ENCODE measurements around the gene MAPT.

MAPT gene

DNA sequence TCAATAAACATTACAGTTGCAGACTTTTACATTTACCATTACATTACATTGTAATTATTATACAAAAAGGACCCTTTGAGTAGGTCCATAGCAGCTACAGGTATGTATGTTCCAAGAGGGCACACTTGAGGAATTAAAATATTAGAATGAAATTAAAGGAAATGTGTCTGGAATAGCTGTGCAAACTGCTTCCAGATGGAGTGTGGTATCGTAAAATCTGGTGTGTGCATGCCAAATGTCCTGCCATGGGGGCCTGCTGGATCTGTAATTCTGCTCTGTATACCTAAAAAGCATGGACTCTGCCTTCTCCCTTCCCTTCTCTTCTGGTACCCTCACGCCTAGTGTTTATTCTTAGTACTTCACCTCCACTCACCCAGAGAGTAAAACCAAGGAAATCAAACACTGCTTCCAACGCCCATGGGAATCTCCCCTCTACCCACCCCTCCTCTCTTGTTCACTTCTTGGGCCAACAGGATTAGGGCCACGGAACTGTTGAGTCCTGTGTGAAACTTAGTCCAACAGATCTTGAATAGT, 143.4 kb downstream of the MAPT start:
- H3K4me3 ChIP-seq (ENCODE audit: low read depth in 1 of 5, low read length in 5 of 5) = no peak overlapping the region
- H3K27ac ChIP-seq (ENCODE audit: low read depth, low read length) = no peak overlapping the region
- H3K36me3 ChIP-seq (ENCODE audit: control insufficient read depth in 5 of 5, insufficient read depth in 5 of 5, low read length in 5 of 5) = peaks cover 55 to 84% (median 70%) of the 10 kb centered on the region in 5 donors
- no peaks in the 10 kb centered on the region for H3K4me1 ChIP-seq (ENCODE audit: control insufficient read depth in 5 of 5, insufficient read depth in 5 of 5, low read length in 5 of 5)
- no peaks in the 10 kb centered on the region for H3K27me3 ChIP-seq (ENCODE audit: control insufficient read depth in 5 of 5, insufficient read depth in 4 of 5, low read length in 5 of 5)
- no peak overlapping the region for H3K9ac ChIP-seq (ENCODE audit: low read length in 5 of 5)
- H3K9me3 ChIP-seq (ENCODE audit: control insufficient read depth in 5 of 5, low read length in 5 of 5) = no peaks in the 10 kb centered on the region

DNA sequence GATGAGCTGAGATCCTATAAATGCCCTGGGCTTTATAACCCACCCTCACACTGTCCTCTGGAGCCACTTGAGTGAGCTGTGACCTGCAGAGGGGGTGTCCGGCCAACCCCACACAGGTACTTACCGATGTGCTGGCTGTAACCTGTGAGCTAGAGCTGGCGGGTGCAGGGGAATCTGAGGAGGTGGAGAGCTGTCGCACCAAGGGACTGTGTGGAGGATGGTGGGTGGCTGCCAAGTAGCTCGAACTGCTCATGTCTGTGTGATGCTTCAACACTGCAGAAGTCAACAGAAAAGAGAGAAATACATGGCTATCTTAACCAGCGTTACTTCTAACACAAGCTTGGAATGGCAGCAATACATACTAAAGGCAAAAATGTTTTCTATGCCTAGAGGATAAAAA, 144.1 kb downstream of the MAPT start:
- H3K27me3 ChIP-seq (ENCODE audit: control insufficient read depth in 5 of 5, insufficient read depth in 4 of 5, low read length in 5 of 5) = no peaks in the 10 kb centered on the region
- no peak overlapping the region for H3K9ac ChIP-seq (ENCODE audit: low read length in 5 of 5)
- H3K27ac ChIP-seq (ENCODE audit: low read depth, low read length) = no peak overlapping the region
- no peaks in the 10 kb centered on the region for H3K4me1 ChIP-seq (ENCODE audit: control insufficient read depth in 5 of 5, insufficient read depth in 5 of 5, low read length in 5 of 5)
- H3K9me3 ChIP-seq (ENCODE audit: control insufficient read depth in 5 of 5, low read length in 5 of 5) = no peaks in the 10 kb centered on the region
- peaks cover 55 to 82% (median 66%) of the 10 kb centered on the region in 5 donors for H3K36me3 ChIP-seq (ENCODE audit: control insufficient read depth in 5 of 5, insufficient read depth in 5 of 5, low read length in 5 of 5)
- no peak overlapping the region for H3K4me3 ChIP-seq (ENCODE audit: low read depth in 1 of 5, low read length in 5 of 5)

DNA sequence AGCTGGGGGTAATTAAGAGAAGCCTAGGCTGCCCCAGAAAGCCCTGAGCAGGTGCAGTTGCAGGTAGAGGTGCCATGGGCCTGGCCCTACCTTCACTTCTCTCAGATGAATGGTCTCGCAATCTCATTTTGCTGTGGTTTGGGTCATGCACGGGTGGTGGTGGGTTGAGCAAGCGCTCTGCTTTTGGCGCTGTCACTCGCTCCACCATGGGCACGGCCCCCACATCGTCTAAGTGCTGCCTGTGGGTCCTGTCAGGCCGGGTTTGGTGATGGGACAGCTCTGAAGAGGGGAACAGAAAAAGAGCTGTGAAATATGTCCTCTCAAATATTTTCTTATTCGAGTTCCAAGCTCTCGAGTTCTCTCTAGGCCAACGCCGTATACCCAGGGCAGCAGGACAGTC, 144.6 kb downstream of the MAPT start:
- peaks cover 50 to 80% (median 61%) of the 10 kb centered on the region in 5 donors for H3K36me3 ChIP-seq (ENCODE audit: control insufficient read depth in 5 of 5, insufficient read depth in 5 of 5, low read length in 5 of 5)
- no peaks in the 10 kb centered on the region for H3K9me3 ChIP-seq (ENCODE audit: control insufficient read depth in 5 of 5, low read length in 5 of 5)
- H3K27ac ChIP-seq (ENCODE audit: low read depth, low read length) = no peak overlapping the region
- H3K27me3 ChIP-seq (ENCODE audit: control insufficient read depth in 5 of 5, insufficient read depth in 4 of 5, low read length in 5 of 5) = no peaks in the 10 kb centered on the region
- H3K4me1 ChIP-seq (ENCODE audit: control insufficient read depth in 5 of 5, insufficient read depth in 5 of 5, low read length in 5 of 5) = peaks cover 0 to 2% (median under 1%) of the 10 kb centered on the region in 5 donors
- H3K4me3 ChIP-seq (ENCODE audit: low read depth in 1 of 5, low read length in 5 of 5) = no peak overlapping the region
- H3K9ac ChIP-seq (ENCODE audit: low read length in 5 of 5) = no peak overlapping the region

DNA sequence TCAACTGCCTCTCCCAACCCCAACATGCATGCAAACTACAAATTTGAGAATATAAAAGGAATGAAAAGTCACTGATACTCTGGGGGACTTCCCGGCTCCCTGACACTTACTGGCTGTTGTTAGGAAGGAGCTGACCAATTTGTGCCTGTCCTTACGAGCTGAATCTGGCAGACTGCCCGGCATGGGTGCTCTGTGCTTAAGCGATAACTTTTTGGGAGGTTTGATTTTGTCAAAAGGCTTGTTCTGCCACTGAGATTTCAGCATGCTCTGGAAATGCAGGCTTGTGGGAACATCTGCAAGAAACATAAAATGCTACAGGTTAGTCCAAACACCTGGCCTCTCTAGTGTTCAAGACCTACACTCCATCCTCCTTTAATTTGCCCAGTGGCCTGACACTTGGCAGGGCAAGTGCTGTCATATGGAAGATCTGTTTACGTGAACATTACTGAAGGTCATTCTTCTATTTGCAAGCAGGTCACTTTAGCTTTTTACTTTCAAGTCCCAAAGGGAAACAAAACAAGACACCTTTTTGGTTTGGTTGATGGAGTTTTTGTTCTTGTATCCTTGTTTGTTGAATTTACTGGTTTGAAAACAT, 145.3 kb downstream of the MAPT start:
- H3K27me3 ChIP-seq (ENCODE audit: control insufficient read depth in 5 of 5, insufficient read depth in 4 of 5, low read length in 5 of 5) = no peaks in the 10 kb centered on the region
- H3K27ac ChIP-seq (ENCODE audit: low read depth, low read length) = no peak overlapping the region
- no peaks in the 10 kb centered on the region for H3K9me3 ChIP-seq (ENCODE audit: control insufficient read depth in 5 of 5, low read length in 5 of 5)
- H3K9ac ChIP-seq (ENCODE audit: low read length in 5 of 5) = no peak overlapping the region
- H3K4me1 ChIP-seq (ENCODE audit: control insufficient read depth in 5 of 5, insufficient read depth in 5 of 5, low read length in 5 of 5) = peaks cover 2 to 10% (median 8%) of the 10 kb centered on the region in 5 donors
- H3K36me3 ChIP-seq (ENCODE audit: control insufficient read depth in 5 of 5, insufficient read depth in 5 of 5, low read length in 5 of 5) = peaks cover 45 to 73% (median 53%) of the 10 kb centered on the region in 5 donors
- H3K4me3 ChIP-seq (ENCODE audit: low read depth in 1 of 5, low read length in 5 of 5) = no peak overlapping the region

DNA sequence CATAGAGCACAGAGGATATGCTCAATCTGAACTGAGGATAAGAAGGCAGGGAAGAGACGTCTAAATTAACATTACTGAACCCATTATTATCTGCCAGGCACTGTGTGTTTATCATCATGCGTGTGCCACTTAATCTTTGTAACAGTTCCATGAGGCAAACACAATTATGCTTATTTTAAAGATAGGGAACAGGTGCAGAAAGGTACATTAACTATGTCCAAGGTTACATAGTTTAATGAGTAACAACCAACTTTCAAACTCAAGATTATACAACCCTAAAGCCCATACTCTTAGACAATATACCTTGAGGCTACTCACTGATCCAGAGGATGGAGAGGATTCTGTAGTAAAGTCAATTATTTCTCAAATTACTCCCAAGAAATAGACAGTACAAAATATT, 147.9 kb downstream of the MAPT start:
- H3K36me3 ChIP-seq (ENCODE audit: control insufficient read depth in 5 of 5, insufficient read depth in 5 of 5, low read length in 5 of 5) = peaks cover 34 to 64% (median 39%) of the 10 kb centered on the region in 5 donors
- H3K27ac ChIP-seq (ENCODE audit: low read depth, low read length) = no peak overlapping the region
- H3K9me3 ChIP-seq (ENCODE audit: control insufficient read depth in 5 of 5, low read length in 5 of 5) = no peaks in the 10 kb centered on the region
- peaks cover 2 to 30% (median 16%) of the 10 kb centered on the region in 5 donors for H3K4me1 ChIP-seq (ENCODE audit: control insufficient read depth in 5 of 5, insufficient read depth in 5 of 5, low read length in 5 of 5)
- no peak overlapping the region for H3K4me3 ChIP-seq (ENCODE audit: low read depth in 1 of 5, low read length in 5 of 5)
- no peak overlapping the region for H3K9ac ChIP-seq (ENCODE audit: low read length in 5 of 5)
- H3K27me3 ChIP-seq (ENCODE audit: control insufficient read depth in 5 of 5, insufficient read depth in 4 of 5, low read length in 5 of 5) = no peaks in the 10 kb centered on the region

DNA sequence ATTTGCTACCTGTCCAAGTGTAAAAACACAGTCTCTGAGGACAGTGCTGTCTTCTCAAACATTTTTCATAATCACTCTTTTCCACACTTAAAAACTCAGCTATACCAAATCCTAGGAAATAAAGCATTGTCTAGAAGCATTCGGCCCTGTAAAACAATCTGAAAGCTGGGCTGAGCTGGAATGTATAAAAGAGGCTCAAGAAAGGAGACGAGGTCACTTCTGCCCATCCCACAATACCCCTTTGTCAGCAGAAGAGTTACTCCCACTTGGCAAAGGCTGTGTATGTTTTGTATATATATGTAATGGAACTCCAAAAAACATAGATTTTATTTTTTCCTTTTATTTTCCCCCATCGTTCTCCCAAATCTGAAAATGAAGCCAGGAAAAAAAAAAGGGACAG, 148.6 kb downstream of the MAPT start:
- Histone ChIP-seq H3K27ac (ENCODE audit: low read depth, low read length) (no peak overlapping the region), H3K9ac (ENCODE audit: low read length in 5 of 5) (no peak overlapping the region), H3K36me3 (ENCODE audit: control insufficient read depth in 5 of 5, insufficient read depth in 5 of 5, low read length in 5 of 5) (peaks cover 27 to 64% (median 39%) of the 10 kb centered on the region in 5 donors), H3K9me3 (ENCODE audit: control insufficient read depth in 5 of 5, low read length in 5 of 5) (no peaks in the 10 kb centered on the region), H3K27me3 (ENCODE audit: control insufficient read depth in 5 of 5, insufficient read depth in 4 of 5, low read length in 5 of 5) (no peaks in the 10 kb centered on the region), H3K4me1 (ENCODE audit: control insufficient read depth in 5 of 5, insufficient read depth in 5 of 5, low read length in 5 of 5) (peaks cover 2 to 30% (median 18%) of the 10 kb centered on the region in 5 donors), H3K4me3 (ENCODE audit: low read depth in 1 of 5, low read length in 5 of 5) (no peak overlapping the region)

DNA sequence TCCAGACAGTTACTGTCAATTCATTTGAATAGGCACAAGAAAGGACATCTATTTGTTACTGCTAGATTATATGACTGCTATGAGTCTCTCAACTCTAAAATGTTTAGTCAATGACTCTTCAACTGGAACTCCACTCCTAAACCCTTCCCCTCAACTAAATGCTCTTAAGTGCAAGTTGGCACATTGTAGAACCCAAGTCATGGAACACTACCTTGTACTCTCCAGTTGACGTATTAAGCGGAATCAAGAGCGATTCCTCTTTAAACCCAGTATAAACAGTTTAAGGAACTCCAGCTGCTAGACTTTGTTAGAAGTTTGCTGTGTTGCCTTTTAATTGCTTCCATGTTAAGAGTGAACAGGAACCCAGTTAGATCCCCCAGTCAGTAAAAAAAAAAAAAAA, 149.3 kb downstream of the MAPT start:
- peak overlapping the region; percentile 42 for H3K27ac ChIP-seq (ENCODE audit: low read depth, low read length)
- H3K27me3 ChIP-seq (ENCODE audit: control insufficient read depth in 5 of 5, insufficient read depth in 4 of 5, low read length in 5 of 5) = no peaks in the 10 kb centered on the region
- peak overlapping the region in 2 of 5 donors; percentile 13 to 33 for H3K9ac ChIP-seq (ENCODE audit: low read length in 5 of 5)
- H3K4me3 ChIP-seq (ENCODE audit: low read depth in 1 of 5, low read length in 5 of 5) = no peak overlapping the region
- no peaks in the 10 kb centered on the region for H3K9me3 ChIP-seq (ENCODE audit: control insufficient read depth in 5 of 5, low read length in 5 of 5)
- peaks cover 23 to 58% (median 34%) of the 10 kb centered on the region in 5 donors for H3K36me3 ChIP-seq (ENCODE audit: control insufficient read depth in 5 of 5, insufficient read depth in 5 of 5, low read length in 5 of 5)
- H3K4me1 ChIP-seq (ENCODE audit: control insufficient read depth in 5 of 5, insufficient read depth in 5 of 5, low read length in 5 of 5) = peaks cover 2 to 30% (median 18%) of the 10 kb centered on the region in 5 donors

DNA sequence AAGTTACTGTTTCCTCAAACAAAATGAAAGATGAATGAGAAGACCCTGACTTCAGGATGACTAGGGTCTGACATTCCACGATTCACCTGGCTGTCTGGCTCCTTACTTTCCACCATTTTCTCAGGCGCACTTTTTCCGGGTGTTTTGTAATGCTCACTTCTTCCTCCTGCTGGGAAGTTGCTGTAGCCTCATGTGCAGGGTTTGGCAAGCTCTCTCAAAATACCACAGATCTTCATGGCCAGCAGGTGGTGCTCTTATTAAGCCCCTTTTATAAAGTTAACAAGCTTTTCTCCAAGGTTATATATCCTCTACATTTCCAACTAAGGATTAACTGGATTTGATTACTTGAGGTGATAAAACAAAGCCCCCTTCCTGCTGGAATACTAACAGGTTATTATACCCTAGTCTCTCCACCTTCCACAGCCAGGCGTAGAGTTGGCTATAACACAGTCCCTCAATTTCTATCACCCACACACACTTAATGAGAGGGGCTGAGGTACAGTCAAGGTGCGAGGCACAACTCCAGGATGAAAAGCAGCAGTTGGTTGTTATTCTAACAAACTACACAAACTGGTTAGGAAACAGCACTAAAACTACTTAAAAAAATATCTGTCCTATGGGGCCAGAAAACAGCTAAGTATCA, 150.1 kb downstream of the MAPT start:
- Histone ChIP-seq H3K27ac (ENCODE audit: low read depth, low read length) (peak overlapping the region; percentile 42), H3K27me3 (ENCODE audit: control insufficient read depth in 5 of 5, insufficient read depth in 4 of 5, low read length in 5 of 5) (no peaks in the 10 kb centered on the region), H3K9ac (ENCODE audit: low read length in 5 of 5) (peak overlapping the region in 2 of 5 donors; percentile 13 to 36), H3K4me3 (ENCODE audit: low read depth in 1 of 5, low read length in 5 of 5) (no peak overlapping the region), H3K36me3 (ENCODE audit: control insufficient read depth in 5 of 5, insufficient read depth in 5 of 5, low read length in 5 of 5) (peaks cover 16 to 53% (median 27%) of the 10 kb centered on the region in 5 donors), H3K4me1 (ENCODE audit: control insufficient read depth in 5 of 5, insufficient read depth in 5 of 5, low read length in 5 of 5) (peaks cover 2 to 30% (median 18%) of the 10 kb centered on the region in 5 donors), H3K9me3 (ENCODE audit: control insufficient read depth in 5 of 5, low read length in 5 of 5) (no peaks in the 10 kb centered on the region)

DNA sequence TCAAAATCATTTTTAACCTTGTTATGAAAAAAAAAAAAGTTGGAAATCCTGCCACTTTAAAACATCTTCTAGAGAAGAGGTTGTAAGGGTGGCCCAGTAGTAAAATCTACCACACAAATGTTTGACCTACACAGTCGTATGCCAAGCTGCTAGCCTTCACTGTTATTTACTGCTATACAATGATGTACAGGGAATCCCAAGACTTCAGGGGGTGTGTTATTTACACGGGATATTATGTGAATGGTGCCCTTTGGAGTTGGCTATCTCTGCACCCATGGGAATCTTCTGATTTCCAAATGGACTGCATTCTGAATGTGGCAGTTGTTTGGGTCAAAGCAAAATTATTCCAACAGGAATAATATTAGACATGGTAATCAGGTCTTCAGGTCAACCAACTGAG, 150.6 kb downstream of the MAPT start:
- no peak overlapping the region for H3K27ac ChIP-seq (ENCODE audit: low read depth, low read length)
- H3K36me3 ChIP-seq (ENCODE audit: control insufficient read depth in 5 of 5, insufficient read depth in 5 of 5, low read length in 5 of 5) = peaks cover 18 to 55% (median 28%) of the 10 kb centered on the region in 5 donors
- H3K4me1 ChIP-seq (ENCODE audit: control insufficient read depth in 5 of 5, insufficient read depth in 5 of 5, low read length in 5 of 5) = peaks cover 2 to 30% (median 20%) of the 10 kb centered on the region in 5 donors
- H3K4me3 ChIP-seq (ENCODE audit: low read depth in 1 of 5, low read length in 5 of 5) = no peak overlapping the region
- no peak overlapping the region for H3K9ac ChIP-seq (ENCODE audit: low read length in 5 of 5)
- no peaks in the 10 kb centered on the region for H3K27me3 ChIP-seq (ENCODE audit: control insufficient read depth in 5 of 5, insufficient read depth in 4 of 5, low read length in 5 of 5)
- no peaks in the 10 kb centered on the region for H3K9me3 ChIP-seq (ENCODE audit: control insufficient read depth in 5 of 5, low read length in 5 of 5)

DNA sequence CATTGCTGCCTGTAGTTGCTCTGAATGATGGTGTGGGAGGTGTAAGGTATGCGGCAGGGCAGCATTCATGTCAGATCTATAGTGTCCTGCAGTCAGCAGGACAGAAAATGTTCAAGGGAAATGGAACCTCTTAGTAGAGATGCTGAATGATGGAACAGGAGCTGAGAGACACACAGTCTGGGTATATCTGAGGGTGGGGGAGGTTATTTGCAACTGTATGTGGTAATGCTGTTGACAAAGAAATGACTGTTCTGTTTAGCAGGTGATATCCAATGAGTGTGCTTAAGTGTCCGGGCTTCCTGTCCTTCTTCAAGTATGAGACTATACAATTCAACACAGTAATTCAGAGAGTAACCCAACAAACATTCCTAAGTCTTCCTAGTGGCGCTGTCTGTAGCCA, 151.3 kb downstream of the MAPT start:
- Histone ChIP-seq H3K9ac (ENCODE audit: low read length in 5 of 5) (no peak overlapping the region), H3K36me3 (ENCODE audit: control insufficient read depth in 5 of 5, insufficient read depth in 5 of 5, low read length in 5 of 5) (peaks cover 21 to 58% (median 35%) of the 10 kb centered on the region in 5 donors), H3K27me3 (ENCODE audit: control insufficient read depth in 5 of 5, insufficient read depth in 4 of 5, low read length in 5 of 5) (no peaks in the 10 kb centered on the region), H3K4me1 (ENCODE audit: control insufficient read depth in 5 of 5, insufficient read depth in 5 of 5, low read length in 5 of 5) (peaks cover 2 to 30% (median 20%) of the 10 kb centered on the region in 5 donors), H3K4me3 (ENCODE audit: low read depth in 1 of 5, low read length in 5 of 5) (no peak overlapping the region), H3K27ac (ENCODE audit: low read depth, low read length) (peak overlapping the region; percentile 15), H3K9me3 (ENCODE audit: control insufficient read depth in 5 of 5, low read length in 5 of 5) (no peaks in the 10 kb centered on the region)

Measured in subcutaneous abdominal adipose tissue (tissue), 5 donors.